ENCODE measurements around the gene CORO2B. TPM values are rescaled to one million over a fixed set of nuclear protein-coding genes. Genes with fewer than 3 reads are reported as not detected.

CORO2B gene
- total RNA-seq, 1 donor from 2014 or later = 3.6 TPM

GRCh38 chr15:68642491-68642845, 63.7 kb downstream of the CORO2B start:
- peak; percentile 47 for DNase-seq
- intact Hi-C loops (cut with DNase I) = no loop called here
- Histone ChIP-seq H3K4me1 (peaks cover 13% of the 10 kb centered on the region), H3K27ac (no peak overlapping the region), H3K4me3 (no peak overlapping the region), H3K27me3 (no peaks in the 10 kb centered on the region), H3K36me3 (no peaks in the 10 kb centered on the region), H3K9me3 (no peaks in the 10 kb centered on the region)
- TF ChIP-seq, protein P1, sequence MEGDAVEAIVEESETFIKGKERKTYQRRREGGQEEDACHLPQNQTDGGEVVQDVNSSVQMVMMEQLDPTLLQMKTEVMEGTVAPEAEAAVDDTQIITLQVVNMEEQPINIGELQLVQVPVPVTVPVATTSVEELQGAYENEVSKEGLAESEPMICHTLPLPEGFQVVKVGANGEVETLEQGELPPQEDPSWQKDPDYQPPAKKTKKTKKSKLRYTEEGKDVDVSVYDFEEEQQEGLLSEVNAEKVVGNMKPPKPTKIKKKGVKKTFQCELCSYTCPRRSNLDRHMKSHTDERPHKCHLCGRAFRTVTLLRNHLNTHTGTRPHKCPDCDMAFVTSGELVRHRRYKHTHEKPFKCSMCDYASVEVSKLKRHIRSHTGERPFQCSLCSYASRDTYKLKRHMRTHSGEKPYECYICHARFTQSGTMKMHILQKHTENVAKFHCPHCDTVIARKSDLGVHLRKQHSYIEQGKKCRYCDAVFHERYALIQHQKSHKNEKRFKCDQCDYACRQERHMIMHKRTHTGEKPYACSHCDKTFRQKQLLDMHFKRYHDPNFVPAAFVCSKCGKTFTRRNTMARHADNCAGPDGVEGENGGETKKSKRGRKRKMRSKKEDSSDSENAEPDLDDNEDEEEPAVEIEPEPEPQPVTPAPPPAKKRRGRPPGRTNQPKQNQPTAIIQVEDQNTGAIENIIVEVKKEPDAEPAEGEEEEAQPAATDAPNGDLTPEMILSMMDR (IDR thresholded peaks at IDR 0.05) = no peak
- ATAC-seq = no peak

DNA sequence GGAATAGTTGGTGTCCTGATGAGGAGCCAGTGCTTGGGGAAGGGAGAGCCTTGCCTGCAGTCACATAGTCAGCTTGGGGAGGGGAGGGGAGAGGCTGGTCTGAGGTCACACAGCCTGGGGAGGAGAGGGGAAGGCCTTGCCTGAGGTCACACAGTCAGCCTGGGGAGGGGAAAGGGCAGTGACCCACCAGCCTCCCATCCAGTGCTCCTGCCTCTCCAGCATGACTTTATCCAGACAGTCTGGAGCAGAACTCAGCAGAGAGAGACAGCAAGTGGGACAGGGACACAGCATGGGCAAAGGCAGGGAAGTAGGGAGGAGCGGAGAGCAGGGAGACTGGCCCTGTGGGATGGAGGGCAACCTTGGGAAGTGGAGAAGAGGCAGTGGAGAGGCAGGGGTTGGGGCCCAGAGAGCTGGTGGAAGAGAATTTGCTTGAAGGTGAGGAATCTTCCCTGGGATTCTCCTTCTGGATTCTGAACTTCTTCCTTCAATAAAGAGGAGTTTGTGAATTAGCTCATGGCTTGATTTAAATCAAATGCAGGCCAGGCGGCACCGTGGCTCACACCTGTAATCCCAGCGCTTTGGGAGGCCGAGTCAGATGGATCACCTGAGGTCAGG, 64.5 kb downstream of the CORO2B start:
- no peaks in the 10 kb centered on the region for H3K36me3 ChIP-seq
- no peak overlapping the region for H3K27ac ChIP-seq
- no peaks in the 10 kb centered on the region for H3K27me3 ChIP-seq
- TF ChIP-seq, protein P1 (IDR thresholded peaks at IDR 0.05) = no peak
- intact Hi-C loops (cut with DNase I) = no loop called here
- no peaks in the 10 kb centered on the region for H3K9me3 ChIP-seq
- no peak overlapping the region for H3K4me3 ChIP-seq
- H3K4me1 ChIP-seq = peaks cover 9% of the 10 kb centered on the region
- DNase-seq = peak; percentile 35
- no peak for ATAC-seq

DNA sequence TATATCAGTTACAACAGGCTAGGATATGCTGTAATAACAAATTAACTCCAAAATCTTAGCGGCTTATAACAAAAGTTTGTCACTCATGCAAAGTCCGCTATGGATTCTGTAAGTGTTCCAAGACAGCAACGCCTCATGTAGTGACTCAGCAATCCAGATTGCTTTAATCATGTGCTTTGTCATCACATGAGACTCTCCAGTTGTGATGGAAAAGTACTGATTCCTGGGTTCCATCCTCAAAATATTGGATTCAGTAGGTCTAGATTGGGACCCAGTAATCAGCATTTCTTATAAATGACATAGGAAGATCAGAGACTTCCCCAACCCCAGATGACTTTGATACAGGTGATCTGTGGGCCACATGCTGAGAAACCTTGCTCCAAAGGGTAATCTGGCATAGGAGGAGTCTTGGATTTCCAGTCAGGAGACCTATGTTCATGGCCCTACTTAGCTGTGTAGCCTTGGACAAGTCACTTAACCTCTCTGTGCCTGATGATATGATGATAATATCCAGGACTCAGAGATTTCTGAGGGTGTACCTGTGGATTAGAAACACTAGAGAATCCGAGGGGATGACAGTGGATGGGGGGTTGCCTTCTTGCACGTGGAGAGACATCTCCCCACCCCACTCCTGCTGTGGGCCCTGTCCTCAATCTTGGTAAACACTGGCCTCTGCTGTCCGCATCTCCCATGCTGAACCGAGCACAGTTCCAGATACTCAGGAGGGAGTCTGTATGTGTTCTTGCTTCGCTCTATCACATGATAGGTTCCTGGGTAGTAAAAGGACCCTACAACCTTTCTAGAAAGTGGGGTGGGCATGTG, 65.5 kb downstream of the CORO2B start:
- DNase-seq (peak; percentile 36), ATAC-seq (no peak)
- H3K4me1 ChIP-seq = no peaks in the 10 kb centered on the region
- no peak overlapping the region for H3K27ac ChIP-seq
- intact Hi-C loops (cut with DNase I) = no loop called here
- TF ChIP-seq, protein P1 (IDR thresholded peaks at IDR 0.05) = no peak
- H3K4me3 ChIP-seq = no peak overlapping the region
- H3K9me3 ChIP-seq = no peaks in the 10 kb centered on the region
- H3K27me3 ChIP-seq = no peaks in the 10 kb centered on the region
- no peaks in the 10 kb centered on the region for H3K36me3 ChIP-seq

DNA sequence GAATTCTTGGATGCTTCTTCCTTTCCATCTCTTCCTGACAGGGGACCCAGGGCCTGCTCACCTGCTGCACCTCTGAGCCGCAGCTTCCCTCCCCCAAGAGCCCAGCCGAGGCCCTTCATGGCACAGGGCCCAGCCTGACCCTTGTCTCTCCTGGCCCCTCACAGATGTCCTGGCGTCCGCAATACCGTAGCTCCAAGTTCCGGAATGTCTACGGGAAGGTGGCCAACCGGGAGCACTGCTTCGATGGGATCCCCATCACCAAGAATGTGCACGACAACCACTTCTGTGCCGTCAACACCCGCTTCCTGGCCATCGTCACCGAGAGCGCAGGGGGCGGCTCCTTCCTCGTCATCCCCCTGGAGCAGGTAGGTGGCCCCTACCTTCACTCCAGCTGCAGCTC, 66.2 kb downstream of the CORO2B start:
- intact Hi-C loops (cut with DNase I) = no loop called here
- Histone ChIP-seq H3K4me1 (no peaks in the 10 kb centered on the region), H3K36me3 (no peaks in the 10 kb centered on the region), H3K4me3 (no peak overlapping the region), H3K27me3 (no peaks in the 10 kb centered on the region), H3K27ac (no peak overlapping the region), H3K9me3 (no peaks in the 10 kb centered on the region)
- TF ChIP-seq, protein P1 (IDR thresholded peaks at IDR 0.05) = no peak
- ATAC-seq (no peak), DNase-seq (peak; percentile 43)

GRCh38 chr15:68646156-68646555, 67.4 kb downstream of the CORO2B start:
- no peak overlapping the region for H3K4me3 ChIP-seq
- H3K9me3 ChIP-seq = no peaks in the 10 kb centered on the region
- H3K36me3 ChIP-seq = no peaks in the 10 kb centered on the region
- TF ChIP-seq, protein P1 (IDR thresholded peaks at IDR 0.05) = no peak
- DNase-seq = peak; percentile 29
- intact Hi-C loops (cut with DNase I) = no loop called here
- H3K4me1 ChIP-seq = no peaks in the 10 kb centered on the region
- H3K27me3 ChIP-seq = no peaks in the 10 kb centered on the region
- no peak overlapping the region for H3K27ac ChIP-seq
- ATAC-seq = no peak
